Neural crest cell (in vitro differentiated cells): ENCODE measurements around the gene HAL. TPM values are rescaled to one million over a fixed set of nuclear protein-coding genes. Genes with fewer than 3 reads are reported as not detected.

Experiments used
- DNase-seq: peaks from one replicate; pipeline ENCODE4 v3.0.0; 2021; ENCODE audit warnings: low read depth, mixed read lengths, low spot score
- H3K27ac Mint-ChIP-seq: one replicate; pipeline ENCODE4 v1.8.0; 2021; ENCODE audit warnings: mild to moderate bottlenecking, mixed read lengths; ENCODE audit not compliant: unreplicated experiment
- H3K27me3 Mint-ChIP-seq: 2 replicates; pipeline ENCODE4 v1.8.0; 2021; ENCODE audit warnings: low read depth, mild to moderate bottlenecking, mixed read lengths
- H3K36me3 Mint-ChIP-seq: 2 replicates; pipeline ENCODE4 v1.8.0; 2021; ENCODE audit warnings: low read depth, mild to moderate bottlenecking, mixed read lengths
- H3K4me1 Mint-ChIP-seq: 2 replicates; pipeline ENCODE4 v1.8.0; 2021; ENCODE audit warnings: mixed read lengths
- H3K4me3 Mint-ChIP-seq: one replicate; pipeline ENCODE4 v1.8.0; 2021; ENCODE audit warnings: mild to moderate bottlenecking, mixed read lengths
- H3K9me3 Mint-ChIP-seq: 2 replicates; pipeline ENCODE4 v1.8.0; 2021; ENCODE audit warnings: mixed read lengths
- total RNA-seq: library from RNA; stranded (reverse); gene quantifications from 2 replicates; pipeline ENCODE4 v1.2.1, GENCODE V29; 2021
- TF ChIP-seq, protein P1 (sequence below): fragments of 200-600 bp; sonication (generic); conservative IDR thresholded peaks from 2 replicates; pipeline ENCODE4 v1.5.0; 2021; ENCODE audit warnings: antibody characterized with exemption, mild to moderate bottlenecking

Gene HAL
- total RNA-seq, 1 donor from 2014 or later, result 0.65 TPM

DNA sequence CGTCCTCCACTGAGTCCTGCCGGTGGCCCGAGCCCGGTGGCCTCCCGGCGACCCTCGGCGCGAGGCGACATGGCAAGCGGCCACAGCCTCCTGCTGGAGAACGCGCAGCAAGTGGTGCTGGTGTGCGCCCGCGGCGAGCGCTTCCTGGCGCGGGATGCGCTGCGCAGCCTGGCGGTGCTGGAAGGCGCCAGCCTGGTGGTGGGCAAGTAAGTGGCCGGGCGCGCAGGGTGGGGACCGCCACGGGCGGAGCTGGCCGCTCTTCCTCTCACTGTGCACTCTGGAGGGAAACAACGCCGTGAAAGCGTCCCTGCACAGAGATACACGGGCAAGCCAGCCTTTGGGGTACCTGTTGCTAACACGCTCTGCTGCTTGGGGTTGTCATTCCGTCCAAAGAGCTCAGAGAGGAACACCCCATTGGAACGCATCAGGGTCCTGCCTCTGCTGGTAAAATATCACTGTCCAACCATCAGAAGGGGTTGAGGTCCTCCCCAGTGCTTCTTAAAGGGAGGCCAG is 52.8 kb downstream of the HAL start, which contains the start of gene AMDHD1:
Gene AMDHD1, plus strand, starts transcription at position 2 of the 513 bp plus-strand sequence. Its CDS starts 68 bp downstream, at position 70.
- peak within 1 kb of the TSS; percentile 92 for H3K4me3 Mint-ChIP-seq
- H3K27ac Mint-ChIP-seq, result no peak within 1 kb of the TSS

DNA sequence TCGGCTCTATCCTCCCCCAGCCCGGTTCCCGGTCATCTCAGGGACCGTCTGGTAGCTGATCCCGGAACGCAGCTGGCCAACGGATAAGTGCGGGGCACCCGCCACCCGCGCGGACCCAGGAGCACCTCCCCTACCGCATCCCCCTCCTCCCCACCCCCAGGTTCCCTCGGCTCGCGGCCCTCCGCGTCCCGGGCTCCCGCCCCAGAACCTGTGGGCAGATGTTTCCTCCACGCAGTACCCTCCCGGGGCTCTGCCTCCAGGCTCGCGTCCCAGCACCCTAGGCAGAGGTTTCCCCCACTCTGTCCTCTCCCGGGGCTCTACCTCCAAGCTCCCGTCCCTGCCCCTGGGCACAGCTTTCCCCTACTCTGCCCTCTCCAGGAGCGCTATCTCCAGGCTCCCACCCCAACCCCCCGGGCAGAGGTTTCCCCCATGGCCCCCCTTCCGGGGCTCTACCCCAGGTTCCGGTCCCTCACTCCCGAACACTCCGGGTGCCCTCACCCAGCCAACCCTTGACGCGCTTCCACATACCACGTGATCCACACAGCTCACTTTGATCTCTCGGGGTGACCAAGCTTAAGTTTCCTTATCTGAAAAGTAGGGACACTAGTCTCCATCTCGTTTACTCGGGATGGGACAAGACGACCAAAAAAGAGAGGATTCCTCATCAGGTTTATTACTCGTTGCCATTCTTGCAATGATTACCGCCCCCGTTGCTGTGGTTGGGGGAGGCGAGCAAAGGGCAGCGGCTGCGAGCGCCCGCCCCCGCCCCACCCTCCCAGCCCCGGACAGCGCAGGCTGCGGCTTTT is 53.4 kb downstream of the HAL start, which contains the start of gene CCDC38:
Gene CCDC38, minus strand, starts transcription at position 91 of the 806 bp plus-strand sequence. CDS start 6,105 bp downstream, outside the sequence.
- Mint-ChIP-seq H3K9me3 (no peaks in the 10 kb centered on the region), H3K27ac (no peak within 1 kb of the TSS), H3K36me3 (no peaks in the 10 kb centered on the region), H3K27me3 (peaks cover 25% of the 10 kb centered on the region), H3K4me3 (peak within 1 kb of the TSS; percentile 92), H3K4me1 (peaks cover 13% of the 10 kb centered on the region)
- peak; percentile 59 for DNase-seq
- TF ChIP-seq, protein P1, sequence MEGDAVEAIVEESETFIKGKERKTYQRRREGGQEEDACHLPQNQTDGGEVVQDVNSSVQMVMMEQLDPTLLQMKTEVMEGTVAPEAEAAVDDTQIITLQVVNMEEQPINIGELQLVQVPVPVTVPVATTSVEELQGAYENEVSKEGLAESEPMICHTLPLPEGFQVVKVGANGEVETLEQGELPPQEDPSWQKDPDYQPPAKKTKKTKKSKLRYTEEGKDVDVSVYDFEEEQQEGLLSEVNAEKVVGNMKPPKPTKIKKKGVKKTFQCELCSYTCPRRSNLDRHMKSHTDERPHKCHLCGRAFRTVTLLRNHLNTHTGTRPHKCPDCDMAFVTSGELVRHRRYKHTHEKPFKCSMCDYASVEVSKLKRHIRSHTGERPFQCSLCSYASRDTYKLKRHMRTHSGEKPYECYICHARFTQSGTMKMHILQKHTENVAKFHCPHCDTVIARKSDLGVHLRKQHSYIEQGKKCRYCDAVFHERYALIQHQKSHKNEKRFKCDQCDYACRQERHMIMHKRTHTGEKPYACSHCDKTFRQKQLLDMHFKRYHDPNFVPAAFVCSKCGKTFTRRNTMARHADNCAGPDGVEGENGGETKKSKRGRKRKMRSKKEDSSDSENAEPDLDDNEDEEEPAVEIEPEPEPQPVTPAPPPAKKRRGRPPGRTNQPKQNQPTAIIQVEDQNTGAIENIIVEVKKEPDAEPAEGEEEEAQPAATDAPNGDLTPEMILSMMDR, result no peak

More for the DNA sequence above, 52.8 kb downstream of the HAL start, which contains the start of gene AMDHD1:
- TF ChIP-seq, protein P1, result peak; percentile 50
- peak; percentile 65 for DNase-seq
- Mint-ChIP-seq H3K27me3 (peaks cover 25% of the 10 kb centered on the region), H3K9me3 (no peaks in the 10 kb centered on the region), H3K36me3 (no peaks in the 10 kb centered on the region), H3K4me1 (peaks cover 13% of the 10 kb centered on the region)

DNA sequence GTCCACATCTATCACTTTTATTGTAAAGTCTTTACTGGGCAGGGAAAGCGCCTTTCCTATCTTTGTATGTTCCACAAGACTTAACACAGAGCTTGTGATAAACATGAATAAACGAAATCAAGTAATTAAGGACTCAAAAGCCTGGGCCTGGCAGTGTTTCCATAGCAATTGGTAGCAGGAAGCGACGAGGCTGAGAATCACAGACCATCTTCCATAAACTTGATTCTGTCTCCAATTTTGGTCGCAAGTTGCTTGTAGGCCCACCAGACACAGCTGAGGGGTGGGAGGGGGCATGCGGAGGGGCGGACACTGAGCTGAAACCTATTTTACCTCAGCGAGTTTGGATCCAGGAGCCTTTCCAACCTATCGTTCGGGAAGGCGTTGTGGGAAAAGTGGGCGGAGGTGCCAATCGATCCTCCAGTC is 54.0 kb downstream of the HAL start:
- H3K4me1 Mint-ChIP-seq, result peaks cover 13% of the 10 kb centered on the region
- peaks cover 25% of the 10 kb centered on the region for H3K27me3 Mint-ChIP-seq
- no peak for DNase-seq
- no peak overlapping the region for H3K27ac Mint-ChIP-seq
- no peaks in the 10 kb centered on the region for H3K36me3 Mint-ChIP-seq
- TF ChIP-seq, protein P1, result no peak
- peak overlapping the region; percentile 92 for H3K4me3 Mint-ChIP-seq
- no peaks in the 10 kb centered on the region for H3K9me3 Mint-ChIP-seq

DNA sequence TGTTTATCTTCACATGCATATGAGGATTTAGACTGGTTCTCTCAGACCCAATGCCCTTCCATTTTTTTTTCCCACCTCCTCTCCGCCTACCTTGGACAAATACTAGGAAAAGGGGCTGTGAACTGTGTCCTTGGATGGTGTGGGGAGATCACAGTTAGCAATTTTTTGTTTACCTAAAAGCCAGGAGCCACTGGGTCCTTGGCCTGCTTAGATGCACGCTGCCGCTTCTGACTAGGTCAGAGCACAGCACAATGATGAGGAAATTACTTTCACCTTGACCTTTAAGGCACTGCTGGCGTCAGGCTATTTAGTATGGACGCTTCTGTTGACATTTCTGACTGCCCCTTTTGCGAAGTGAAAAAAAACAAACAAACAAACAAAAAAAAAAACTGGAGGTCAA is 55.6 kb downstream of the HAL start:
- Mint-ChIP-seq H3K27me3 (peaks cover 17% of the 10 kb centered on the region), H3K9me3 (no peaks in the 10 kb centered on the region), H3K4me1 (peaks cover 13% of the 10 kb centered on the region), H3K36me3 (no peaks in the 10 kb centered on the region), H3K27ac (no peak overlapping the region), H3K4me3 (peak overlapping the region; percentile 42)
- DNase-seq, result no peak
- TF ChIP-seq, protein P1, result no peak

Other genes with a start within 250 kb of the HAL start
- gene NTN4, start 205.6 kb downstream of the HAL start, total RNA-seq, result 5.7 and 6.0 TPM in 2 replicates
- gene SNRPF, start 137.4 kb downstream of the HAL start, total RNA-seq, result 70.6 and 71.5 TPM in 2 replicates
- gene CCDC38, start 53.7 kb downstream of the HAL start, total RNA-seq, result 0.18 TPM in 1 of 2 replicates, not detected in the other
- 0.18 and 0.30 TPM in 2 replicates for gene AMDHD1, start 53.0 kb downstream of the HAL start, total RNA-seq
- 85.5 and 91.7 TPM in 2 replicates for gene LTA4H, start 39.2 kb upstream of the HAL start, total RNA-seq
- gene ELK3, start 198.0 kb upstream of the HAL start, total RNA-seq, result 19.0 and 24.3 TPM in 2 replicates